DMS79 treated with DMSO at 0.1 percent for 48 hours (cell line): ENCODE results near the gene HEATR5A.
"Not testable (repeated sequence)": the region's sequence is repeated elsewhere in the genome, so short reads cannot be mapped to it uniquely, and the experiment has no call there.

Source experiments
- DNase-seq: peaks from one replicate; lab custom pipeline; 2025; lab: John Stamatoyannopoulos, UW

The HEATR5A gene

GRCh38 chr14:31256534-31257243 lies 163.7 kb downstream of the HEATR5A start:
- no peak for DNase-seq

- DNase-seq: not testable (repeated sequence)
Observed at GRCh38 chr14:31255918-31256317, 164.4 kb downstream of the HEATR5A start.

- no peak for DNase-seq
Observed at GRCh38 chr14:31255286-31255685, 165.1 kb downstream of the HEATR5A start.

DNA sequence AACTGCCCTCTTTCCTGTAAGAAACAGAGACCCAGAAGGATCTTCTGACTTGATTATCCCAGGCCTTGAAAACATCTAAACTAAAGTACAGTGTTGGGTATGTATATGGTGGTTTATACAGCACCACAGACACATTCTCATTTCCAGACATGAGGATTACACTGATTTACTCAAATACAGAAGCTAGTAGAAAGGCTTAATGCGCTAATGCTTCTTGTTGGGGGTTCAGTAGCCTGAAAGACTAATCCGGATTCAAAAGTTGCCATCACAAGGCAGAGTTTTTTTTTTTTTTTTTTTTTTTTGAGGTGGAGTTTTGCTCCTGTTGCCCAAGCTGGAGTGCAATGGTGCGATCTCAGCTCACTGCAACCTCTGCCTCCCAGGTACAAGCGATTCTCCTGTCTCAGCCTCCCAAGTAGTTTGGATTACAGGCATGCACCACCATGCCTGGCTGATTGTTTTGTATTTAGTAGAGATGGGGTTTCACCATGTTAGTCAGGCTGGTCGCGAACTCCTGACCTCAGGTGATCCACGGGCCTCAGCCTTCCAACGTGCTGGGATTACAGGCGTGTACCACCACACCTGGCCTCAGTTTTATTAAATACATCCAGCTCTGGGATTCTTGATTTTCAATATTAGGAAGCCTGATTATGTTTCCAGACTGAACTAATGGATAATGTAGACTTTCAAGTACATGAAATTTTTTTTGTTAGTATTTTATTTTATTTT lies 166.4 kb downstream of the HEATR5A start:
- no peak for DNase-seq

DNA sequence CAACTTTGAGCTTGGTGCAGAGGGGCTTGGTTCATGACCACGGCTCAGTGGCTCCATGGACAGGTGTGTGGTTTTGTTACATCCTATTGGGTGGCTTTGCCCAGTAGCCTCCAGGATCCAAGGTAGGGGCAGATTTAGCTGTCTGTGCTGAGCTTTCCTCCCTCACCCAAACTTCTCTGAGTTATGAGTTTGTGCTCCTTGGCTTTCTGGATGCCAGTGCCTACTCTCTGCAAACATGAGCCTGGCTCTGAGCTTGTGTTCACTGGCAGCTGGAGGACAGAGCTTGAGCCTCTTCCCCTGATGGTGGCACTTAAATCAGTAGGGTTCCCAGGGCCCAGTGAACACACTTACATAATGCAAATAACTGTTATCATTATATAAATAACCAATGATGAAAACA lies 167.5 kb downstream of the HEATR5A start:
- DNase-seq: no peak

DNA sequence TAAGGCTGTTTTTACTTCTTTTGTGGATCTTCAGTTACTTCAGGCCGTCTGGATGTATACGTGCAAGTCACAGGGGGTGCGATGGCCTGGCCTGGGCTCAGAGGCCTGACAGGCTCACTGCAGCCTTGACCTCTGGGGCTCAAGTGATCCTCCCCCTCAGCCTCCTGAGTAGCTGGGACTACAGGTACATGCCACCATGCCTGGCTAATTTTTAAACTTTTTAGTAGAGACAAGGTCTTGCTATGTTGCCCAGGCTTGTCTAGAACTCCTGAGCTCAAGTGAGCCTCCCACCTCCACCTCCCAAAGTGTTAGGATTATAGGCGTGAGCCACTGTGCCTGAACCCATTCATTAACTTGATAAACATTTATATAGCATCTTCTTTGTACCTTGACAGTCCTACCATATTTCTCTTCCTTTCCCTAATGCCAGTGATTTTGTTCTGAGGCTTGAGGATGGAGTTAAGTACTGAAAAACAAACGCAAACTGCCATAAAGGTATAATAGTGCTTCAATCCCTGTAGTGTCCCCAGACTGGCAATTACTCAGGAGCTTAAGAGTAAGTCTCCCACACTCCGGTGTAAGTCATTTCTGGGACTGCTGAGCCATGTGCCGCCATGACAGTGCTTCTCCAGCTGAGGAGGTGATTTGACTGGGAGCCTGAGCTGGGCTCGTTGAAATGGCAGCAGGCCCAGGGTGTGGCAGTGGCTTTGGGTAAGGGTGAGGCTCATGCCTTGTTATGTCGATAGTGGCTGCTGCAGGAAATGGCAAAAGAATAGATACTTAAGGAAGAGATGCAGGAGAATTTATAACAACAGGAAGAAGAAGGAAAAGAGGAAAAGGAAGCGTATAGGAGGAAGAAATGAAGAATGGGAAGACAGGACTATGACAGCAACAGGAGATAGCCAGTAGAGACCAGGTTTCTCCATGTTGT lies 169.1 kb downstream of the HEATR5A start:
- DNase-seq: no peak

GRCh38 chr14:31244626-31245025 lies 175.7 kb downstream of the HEATR5A start:
- no peak for DNase-seq

DNA sequence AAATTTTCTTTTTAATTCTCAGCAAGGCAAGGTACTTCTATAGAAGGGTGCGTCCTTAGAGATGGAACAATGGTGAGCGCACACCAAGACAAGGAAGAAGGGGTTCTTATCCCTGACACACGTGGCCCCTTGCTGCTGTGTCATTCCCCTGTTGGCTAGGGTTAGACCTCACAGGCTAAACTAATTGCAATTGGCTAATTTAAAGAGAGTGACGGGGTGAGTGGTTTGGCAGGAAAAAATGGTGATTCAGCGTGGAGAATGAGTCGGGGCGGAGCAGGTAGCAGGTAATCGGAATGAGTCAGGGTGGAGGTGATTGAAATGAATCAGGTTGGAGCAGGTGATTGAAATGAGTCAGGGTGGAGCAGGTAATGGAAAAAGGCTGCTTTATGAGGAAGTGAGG lies 176.5 kb downstream of the HEATR5A start:
- no peak for DNase-seq

DNA sequence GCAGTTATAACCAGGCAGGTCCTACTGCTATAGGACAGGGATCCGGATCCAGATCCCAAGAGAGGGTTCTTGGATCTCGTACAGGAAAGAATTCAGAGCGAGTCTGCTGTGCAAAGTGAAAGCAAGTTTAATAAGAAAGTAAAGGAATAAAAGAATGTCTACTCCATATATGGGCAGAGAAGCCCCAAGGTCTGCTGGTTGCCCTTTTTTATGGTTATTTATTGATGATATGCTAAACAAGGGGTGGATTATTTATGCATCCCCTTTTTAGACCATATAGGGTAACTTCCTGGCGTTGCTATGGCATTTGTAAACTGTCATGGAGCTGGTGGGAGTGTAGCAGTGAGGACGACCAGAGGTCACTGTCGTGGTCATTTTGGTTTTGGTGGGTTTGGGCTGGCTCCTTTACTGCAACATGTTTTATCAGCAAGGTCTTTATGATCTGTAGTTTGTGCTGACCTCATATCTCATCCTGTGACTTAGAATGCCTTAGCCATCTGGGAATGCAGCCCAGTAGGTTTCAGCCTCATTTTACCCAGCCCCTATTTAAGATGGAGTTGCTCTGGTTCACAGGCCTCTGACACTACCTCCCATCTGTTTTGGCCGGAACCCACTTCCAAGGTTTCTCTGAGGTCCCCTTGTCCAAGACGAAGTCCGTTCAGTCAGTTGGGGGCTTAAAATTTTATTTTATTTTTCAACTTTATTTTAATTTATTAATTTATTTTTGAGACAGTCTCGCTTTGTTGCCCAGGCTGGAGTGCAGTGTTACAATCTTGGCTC lies 178.0 kb downstream of the HEATR5A start:
- not testable (repeated sequence) for DNase-seq
